Activated naive CD4-positive, alpha-beta T cell (primary cell): ENCODE results near the gene NT5DC2.
"Not testable (repeated sequence)": the region's sequence is repeated elsewhere in the genome, so short reads cannot be mapped to it uniquely, and the experiment has no call there.

Source experiments
- DNase-seq, 4 experiments: peaks; one replicate each; lab custom pipeline; 2025; lab: John Stamatoyannopoulos, UW

Gene NT5DC2

GRCh38 chr3:52537165-52537620 lies 3.5 kb upstream of the NT5DC2 start:
- no peak for DNase-seq

- peak; percentile 92 to 97 (median 93) for DNase-seq
Observed at GRCh38 chr3:52536369-52537164, 2.9 kb upstream of the NT5DC2 start, which contains the start of gene UQCC5. Gene UQCC5, plus strand, starts transcription at chr3:52536605. Its CDS starts 151 bp downstream, at chr3:52536756.

GRCh38 chr3:52536112-52536368 lies 2.4 kb upstream of the NT5DC2 start:
- DNase-seq = no peak

- no peak for DNase-seq
Observed at GRCh38 chr3:52535411-52536111, 1.9 kb upstream of the NT5DC2 start.

GRCh38 chr3:52534281-52535183 lies 875 bp upstream of the NT5DC2 start:
- no peak for DNase-seq

GRCh38 chr3:52532838-52533622 lies 627 bp downstream of the NT5DC2 start:
- peak in 1 of 4 experiments; percentile 19 for DNase-seq

GRCh38 chr3:52532517-52532837 lies 1.2 kb downstream of the NT5DC2 start:
- no peak for DNase-seq

GRCh38 chr3:52531860-52532516 lies 1.7 kb downstream of the NT5DC2 start:
- no peak for DNase-seq

GRCh38 chr3:52530918-52531826 lies 2.5 kb downstream of the NT5DC2 start:
- DNase-seq = no peak

GRCh38 chr3:52529376-52530333 lies 4.0 kb downstream of the NT5DC2 start:
- DNase-seq = no peak

- DNase-seq = no peak
Observed at GRCh38 chr3:52528586-52529375, 4.9 kb downstream of the NT5DC2 start.

- no peak for DNase-seq
Observed at GRCh38 chr3:52527732-52528585, 5.7 kb downstream of the NT5DC2 start.

- DNase-seq = no peak
Observed at GRCh38 chr3:52527039-52527731, 6.5 kb downstream of the NT5DC2 start.

GRCh38 chr3:52526671-52527038 lies 7.0 kb downstream of the NT5DC2 start:
- DNase-seq = not testable (repeated sequence)

GRCh38 chr3:52525680-52526561 lies 7.7 kb downstream of the NT5DC2 start:
- no peak for DNase-seq
